PC-9 (cell line): ENCODE measurements around the gene SGCD. TPM values are rescaled to one million over a fixed set of nuclear protein-coding genes. Genes with fewer than 3 reads are reported as not detected.

ENCODE experiments used
- BruUV-seq: library from RNA; stranded (reverse); fragments of 400-500 nt; replicated peaks from 2 replicates; lab custom pipeline; 2021; lab: Mats Ljungman, UMichigan
- CTCF ChIA-PET: fragments of 300-600 bp; sonication (Branson Sonifier 250); formaldehyde crosslinking; loops from one replicate; lab custom pipeline; 2022; ENCODE audit warnings: antibody characterized with exemption; lab: Charles Lee
- POLR2A ChIA-PET: fragments of 300-600 bp; sonication (Branson Sonifier 250); formaldehyde crosslinking; loops from one replicate; lab custom pipeline; 2022; ENCODE audit warnings: antibody characterized with exemption; ENCODE audit not compliant: unreplicated experiment; lab: Charles Lee
- DNase-seq, 2 experiments: peaks; one replicate each; pipeline versions ENCODE4 v3.0.0 to v3.0.0-alpha.2; 2015 to 2022; ENCODE audit warnings: mixed read lengths in 1 of 2
- H2AFZ ChIP-seq: fragments of 200-600 bp; sonication (generic); 2 replicates; pipeline ENCODE4 v1.8.1; 2017; ENCODE audit warnings: antibody characterized with exemption
- H3F3A ChIP-seq: fragments of 200-600 bp; sonication (generic); 2 replicates; pipeline ENCODE4 v1.8.1; 2017; ENCODE audit warnings: antibody characterized with exemption, mild to moderate bottlenecking, low read depth; ENCODE audit not compliant: insufficient read depth
- H3K27ac ChIP-seq: fragments of 200-600 bp; sonication (generic); 2 replicates; pipeline ENCODE4 v1.6.1; 2016; ENCODE audit warnings: mixed run types
- H3K27me3 ChIP-seq: fragments of 200-600 bp; sonication (generic); 2 replicates; pipeline ENCODE4 v1.6.1; 2016; ENCODE audit warnings: low read depth, mixed run types; ENCODE audit not compliant: insufficient read depth
- H3K36me3 ChIP-seq: fragments of 200-600 bp; sonication (generic); 2 replicates; pipeline ENCODE4 v1.6.1; 2016; ENCODE audit warnings: low read depth, mixed run types
- H3K4me1 ChIP-seq: fragments of 200-600 bp; sonication (generic); replicated peaks from 2 replicates; pipeline ENCODE4 v1.6.1; 2016; ENCODE audit warnings: mixed run types; ENCODE audit not compliant: insufficient read depth
- H3K4me2 ChIP-seq: fragments of 200-600 bp; sonication (generic); 2 replicates; pipeline ENCODE4 v1.6.1; 2017; ENCODE audit warnings: mixed run types
- H3K4me3 ChIP-seq: fragments of 200-600 bp; sonication (generic); 2 replicates; pipeline ENCODE4 v1.6.1; 2016; ENCODE audit warnings: mixed run types
- H3K79me2 ChIP-seq: fragments of 200-600 bp; sonication (generic); 2 replicates; pipeline ENCODE4 v1.6.1; 2017; ENCODE audit warnings: low read depth, mixed run types
- H3K9me2 ChIP-seq: fragments of 200-600 bp; sonication (generic); 2 replicates; pipeline ENCODE4 v1.8.1; 2017; ENCODE audit warnings: mild to moderate bottlenecking; ENCODE audit not compliant: insufficient read depth
- H3K9me3 ChIP-seq: fragments of 200-600 bp; sonication (generic); 2 replicates; pipeline ENCODE4 v1.8.1; 2016; ENCODE audit warnings: low read depth; ENCODE audit not compliant: insufficient read depth
- H4K20me1 ChIP-seq: fragments of 200-600 bp; sonication (generic); 2 replicates; pipeline ENCODE4 v1.8.1; 2017; ENCODE audit not compliant: insufficient read depth
- EZH2 ChIP-seq: fragments of 200-600 bp; sonication (generic); IDR thresholded peaks from 2 replicates; pipeline ENCODE4 v1.8.0; 2017; ENCODE audit warnings: antibody characterized with exemption, low read depth
- intact Hi-C: fragments of 100-400 bp; cut with micrococcal nuclease; formaldehyde crosslinking; loops from one replicate; pipeline ENCODE4 v1.10.0; 2022; ENCODE audit not compliant: unreplicated experiment
- total RNA-seq: library from RNA; stranded (reverse); gene quantifications from 2 replicates; pipeline ENCODE4 v1.2.3, GENCODE V29; 2021
- TF ChIP-seq, protein P1 (sequence below): fragments of 200-600 bp; sonication (generic); conservative IDR thresholded peaks from 2 replicates; pipeline ENCODE4 v1.6.1; 2017; ENCODE audit warnings: mixed run types, antibody characterized with exemption, mild to moderate bottlenecking, moderate library complexity

Gene SGCD
- total RNA-seq, 1 experiment from 2014 or later: not detected

DNA sequence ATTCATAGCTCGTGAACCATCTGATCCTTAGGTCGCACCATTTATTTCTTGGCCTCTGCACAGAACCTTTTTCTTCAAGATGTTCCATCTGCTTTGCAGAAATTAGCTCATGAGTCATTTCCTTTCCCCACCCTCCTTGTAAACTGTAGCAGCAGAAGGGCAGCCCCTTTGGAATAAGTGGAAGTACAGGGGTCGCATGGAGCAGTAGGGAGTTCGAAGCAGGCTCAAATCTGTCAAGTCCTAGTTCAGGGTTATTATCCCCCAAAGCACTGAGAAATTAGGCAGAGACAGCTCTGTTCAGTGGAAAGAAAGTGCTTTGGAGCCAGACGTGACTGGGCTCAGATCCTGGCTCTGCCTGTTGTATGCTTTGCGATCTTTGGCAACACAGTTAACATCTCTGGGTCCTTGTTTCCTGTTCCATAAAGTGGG is 84.2 kb downstream of the SGCD start:
- Histone ChIP-seq H3F3A (no peaks in the 10 kb centered on the region), H3K79me2 (no peaks in the 10 kb centered on the region), H3K4me3 (no peak overlapping the region), H3K27ac (no peak overlapping the region), H3K9me3 (no peaks in the 10 kb centered on the region), H3K4me2 (no peak overlapping the region), H3K9me2 (no peaks in the 10 kb centered on the region), H2AFZ (no peak overlapping the region), H3K4me1 (no peaks in the 10 kb centered on the region), H4K20me1 (no peaks in the 10 kb centered on the region), H3K36me3 (no peaks in the 10 kb centered on the region), H3K27me3 (peaks cover 25% of the 10 kb centered on the region)
- BruUV-seq: no TSS peak
- no peak for DNase-seq
- ChIA-PET CTCF (no interaction called here), POLR2A (no interaction called here)
- TF ChIP-seq, protein P1, sequence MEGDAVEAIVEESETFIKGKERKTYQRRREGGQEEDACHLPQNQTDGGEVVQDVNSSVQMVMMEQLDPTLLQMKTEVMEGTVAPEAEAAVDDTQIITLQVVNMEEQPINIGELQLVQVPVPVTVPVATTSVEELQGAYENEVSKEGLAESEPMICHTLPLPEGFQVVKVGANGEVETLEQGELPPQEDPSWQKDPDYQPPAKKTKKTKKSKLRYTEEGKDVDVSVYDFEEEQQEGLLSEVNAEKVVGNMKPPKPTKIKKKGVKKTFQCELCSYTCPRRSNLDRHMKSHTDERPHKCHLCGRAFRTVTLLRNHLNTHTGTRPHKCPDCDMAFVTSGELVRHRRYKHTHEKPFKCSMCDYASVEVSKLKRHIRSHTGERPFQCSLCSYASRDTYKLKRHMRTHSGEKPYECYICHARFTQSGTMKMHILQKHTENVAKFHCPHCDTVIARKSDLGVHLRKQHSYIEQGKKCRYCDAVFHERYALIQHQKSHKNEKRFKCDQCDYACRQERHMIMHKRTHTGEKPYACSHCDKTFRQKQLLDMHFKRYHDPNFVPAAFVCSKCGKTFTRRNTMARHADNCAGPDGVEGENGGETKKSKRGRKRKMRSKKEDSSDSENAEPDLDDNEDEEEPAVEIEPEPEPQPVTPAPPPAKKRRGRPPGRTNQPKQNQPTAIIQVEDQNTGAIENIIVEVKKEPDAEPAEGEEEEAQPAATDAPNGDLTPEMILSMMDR: no peak
- no peak for TF ChIP-seq EZH2
- intact Hi-C loops: no loop called here

DNA sequence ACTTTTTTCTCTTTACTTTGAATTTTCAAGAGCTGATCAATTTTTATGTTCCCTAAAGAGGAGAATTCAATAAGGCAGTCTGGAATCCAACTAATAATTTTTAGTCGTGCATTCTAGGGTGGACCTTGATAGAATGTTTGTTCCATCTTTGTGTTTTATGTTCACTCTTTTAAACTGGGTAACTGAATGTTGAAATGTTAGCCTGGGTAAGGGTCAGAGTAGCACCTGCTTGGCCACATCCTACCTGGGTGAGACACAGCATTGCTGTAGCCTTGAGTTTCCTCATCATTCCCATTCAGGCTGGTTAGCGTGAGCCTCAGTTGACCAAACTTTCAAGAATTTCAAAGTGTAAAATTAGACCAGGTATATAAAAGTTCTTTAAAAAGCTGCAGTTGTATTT is 85.0 kb downstream of the SGCD start:
- Histone ChIP-seq H3K4me1 (no peaks in the 10 kb centered on the region), H3K36me3 (no peaks in the 10 kb centered on the region), H3K79me2 (no peaks in the 10 kb centered on the region), H3F3A (no peaks in the 10 kb centered on the region), H3K27ac (no peak overlapping the region), H3K4me2 (no peak overlapping the region), H3K9me3 (no peaks in the 10 kb centered on the region), H3K9me2 (no peaks in the 10 kb centered on the region), H4K20me1 (no peaks in the 10 kb centered on the region), H2AFZ (no peak overlapping the region), H3K27me3 (peaks cover 25% of the 10 kb centered on the region), H3K4me3 (no peak overlapping the region)
- intact Hi-C loops: no loop called here
- TF ChIP-seq, protein P1: no peak
- TF ChIP-seq EZH2: no peak
- BruUV-seq: no TSS peak
- CTCF ChIA-PET: no interaction called here
- DNase-seq: no peak
- POLR2A ChIA-PET: no interaction called here

DNA sequence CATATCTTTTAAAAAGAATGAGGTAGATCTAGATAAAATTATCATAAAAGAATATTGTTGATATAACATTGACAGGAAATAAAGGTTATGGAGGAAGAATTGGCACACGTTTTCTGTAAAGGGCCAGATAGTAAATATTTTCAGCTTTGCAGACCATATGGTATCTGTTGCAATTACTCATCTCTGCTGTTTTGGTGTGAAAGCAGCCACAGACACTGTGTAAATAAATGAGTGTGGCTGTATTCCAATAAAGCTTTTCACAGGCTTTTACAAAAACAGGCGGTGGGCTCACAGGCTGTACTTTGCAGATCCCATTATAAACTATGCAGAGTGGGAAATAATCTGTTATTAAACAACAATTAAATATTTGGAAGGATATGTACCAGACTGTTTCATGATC is 87.4 kb downstream of the SGCD start:
- peaks cover 25% of the 10 kb centered on the region for H3K27me3 ChIP-seq
- TF ChIP-seq, protein P1: no peak
- no peak for TF ChIP-seq EZH2
- H3K4me2 ChIP-seq: no peak overlapping the region

More for the DNA sequence above, 87.4 kb downstream of the SGCD start:
- H3K4me3 ChIP-seq: no peak overlapping the region
- H3K4me1 ChIP-seq: no peaks in the 10 kb centered on the region
- no peak for DNase-seq
- no peaks in the 10 kb centered on the region for H3K79me2 ChIP-seq
- H3K27ac ChIP-seq: no peak overlapping the region
- H3K36me3 ChIP-seq: no peaks in the 10 kb centered on the region
- no peaks in the 10 kb centered on the region for H3F3A ChIP-seq
- ChIA-PET CTCF (no interaction called here), POLR2A (no interaction called here)
- no peaks in the 10 kb centered on the region for H3K9me3 ChIP-seq
- H4K20me1 ChIP-seq: no peaks in the 10 kb centered on the region
- H2AFZ ChIP-seq: no peak overlapping the region
- intact Hi-C loops: no loop called here
- H3K9me2 ChIP-seq: no peaks in the 10 kb centered on the region
- no TSS peak for BruUV-seq
